HepG2 (cell line): Measurements from ENCODE around the gene FAM20C. TPM values are rescaled to one million over a fixed set of nuclear protein-coding genes. Genes with fewer than 3 reads are reported as not detected.
A peak's percentile ranks its signal among the peaks of the same experiment; 100 is the strongest.

Experiments
- ATAC-seq: fragments of 200-7000 bp; cut with Tn5 transposase; 3 replicates; pipeline ENCODE4 v1.9.1; 2020; ENCODE audit warnings: mild to moderate bottlenecking, moderate library complexity
- BruUV-seq: library from RNA; stranded (reverse); fragments of 400-500 nt; replicated peaks from 2 replicates; lab custom pipeline; 2021; lab: Mats Ljungman, UMichigan
- CTCF ChIA-PET: fragments of 300-600 bp; formaldehyde crosslinking; extraction: SDS; loops from one replicate; lab custom pipeline; 2021; ENCODE audit warnings: low total read pairs, inconsistent platforms, low intra/inter-chr PET ratio; lab: Yijun Ruan, JAX
- POLR2A ChIA-PET: fragments of 350-600 bp; sonication (Branson Sonifier 250); formaldehyde crosslinking; loops from one replicate; lab custom pipeline; 2020; ENCODE audit warnings: antibody characterized with exemption, inconsistent platforms; lab: Yijun Ruan, JAX
- DNase-seq: peaks from one replicate; pipeline ENCODE4 v3.0.0-alpha.2; 2015; ENCODE audit warnings: low spot score
- FAIRE-seq: peaks from 3 replicates; lab custom pipeline; 2011; peaks lifted over from hg19 to GRCh38; lab: Jason Lieb, UNC
- H2AFZ ChIP-seq: one replicate; pipeline ENCODE4 v1.6.1; 2011; ENCODE audit warnings: low read length, inconsistent platforms
- H3K27ac ChIP-seq: fragments of 300-600 bp; 3 replicates; pipeline ENCODE4 v1.8.0; 2011; ENCODE audit warnings: mixed run types, mild to moderate bottlenecking, mixed read lengths, low read length, inconsistent platforms; ENCODE audit not compliant: insufficient read depth; ENCODE audit errors: extremely low read length
- H3K27me3 ChIP-seq, 2 experiments: fragments of 200-600 bp in 1 of 2; 2 replicates in 1 of 2; 3 replicates in 1 of 2; pipeline versions ENCODE4 v1.6.0 to v1.8.0; 2011; ENCODE audit warnings: low read length in 2 of 2, mild to moderate bottlenecking in 2 of 2, moderate library complexity in 2 of 2, inconsistent platforms in 1 of 2; ENCODE audit not compliant: insufficient read depth in 2 of 2, control insufficient read depth in 1 of 2
- H3K36me3 ChIP-seq, 2 experiments: fragments of 200-600 bp in 1 of 2; replicated peaks in 1 of 2; 2 replicates in 1 of 2; 3 replicates in 1 of 2; pipeline versions ENCODE4 v1.5.1 to v1.8.0; 2011; ENCODE audit warnings: low read length in 2 of 2, inconsistent platforms in 1 of 2; ENCODE audit not compliant: insufficient read depth in 2 of 2, control insufficient read depth in 1 of 2
- H3K4me1 ChIP-seq: 2 replicates; pipeline ENCODE4 v1.5.1; 2012; ENCODE audit warnings: low read length, inconsistent platforms; ENCODE audit not compliant: insufficient read depth
- H3K4me2 ChIP-seq: 2 replicates; pipeline ENCODE4 v1.6.0; 2011; ENCODE audit warnings: low read depth, low read length, inconsistent platforms
- H3K4me3 ChIP-seq, 3 experiments: fragments of 200-600 bp in 1 of 3; sonication (generic), shearing (Covaris generic) in 1 of 3; replicated peaks in 1 of 3; 2 replicates each; pipeline ENCODE4 v1.5.1; 2011 to 2016; ENCODE audit warnings: low read length in 3 of 3, inconsistent platforms in 2 of 3, low read depth in 2 of 3, mild to moderate bottlenecking in 2 of 3, control low read depth in 1 of 3, mixed read lengths in 1 of 3; ENCODE audit not compliant: insufficient read depth in 1 of 3
- H3K79me2 ChIP-seq: one replicate; pipeline ENCODE4 v1.6.1; 2011; ENCODE audit warnings: low read length, inconsistent platforms; ENCODE audit not compliant: insufficient read depth
- H3K9ac ChIP-seq: 2 replicates; pipeline ENCODE4 v1.6.0; 2011; ENCODE audit warnings: mild to moderate bottlenecking, low read depth, low read length, inconsistent platforms; ENCODE audit not compliant: insufficient read depth
- H3K9me3 ChIP-seq: 2 replicates; pipeline ENCODE4 v1.5.1; 2012; ENCODE audit warnings: mild to moderate bottlenecking, low read length
- H4K20me1 ChIP-seq: 2 replicates; pipeline ENCODE4 v1.6.0; 2011; ENCODE audit warnings: inconsistent platforms, mild to moderate bottlenecking, low read length, moderate library complexity; ENCODE audit not compliant: insufficient read depth
- AGO2 ChIP-seq: fragments of 200-400 bp; formaldehyde crosslinking; optimal IDR thresholded peaks from 2 replicates; pipeline ENCODE3; 2017; ENCODE audit warnings: mild to moderate bottlenecking, low read depth, low read length, moderate library complexity
- BATF2 ChIP-seq: sonication (generic); formaldehyde crosslinking; IDR thresholded peaks from 2 replicates; pipeline ENCODE4 v1.8.0; 2022; ENCODE audit warnings: mild to moderate bottlenecking, missing genetic modification reagents, moderate library complexity
- HNRNPL ChIP-seq: fragments of 200-400 bp; formaldehyde crosslinking; IDR thresholded peaks from 2 replicates; pipeline ENCODE4 v1.6.1; 2017; ENCODE audit warnings: mild to moderate bottlenecking, low read depth, low read length
- NAIF1 ChIP-seq: sonication (generic); formaldehyde crosslinking; IDR thresholded peaks from 2 replicates; pipeline ENCODE4 v1.5.0; 2020; ENCODE audit warnings: mild to moderate bottlenecking, missing genetic modification reagents, borderline replicate concordance
- NFKB2 ChIP-seq: sonication (generic); formaldehyde crosslinking; IDR thresholded peaks from 2 replicates; pipeline ENCODE4 v1.4.0; 2020; ENCODE audit warnings: missing genetic modification reagents, borderline replicate concordance
- NPAS2 ChIP-seq: sonication (generic); formaldehyde crosslinking; IDR thresholded peaks from 2 replicates; pipeline ENCODE4 v1.8.0; 2022; ENCODE audit warnings: mild to moderate bottlenecking, missing genetic modification reagents, borderline replicate concordance
- PHF21A ChIP-seq: sonication (generic); formaldehyde crosslinking; IDR thresholded peaks from 2 replicates; pipeline ENCODE4 v1.5.0; 2020; ENCODE audit warnings: mild to moderate bottlenecking, missing genetic modification reagents
- PTBP1 ChIP-seq: fragments of 200-400 bp; formaldehyde crosslinking; IDR thresholded peaks from 2 replicates; pipeline ENCODE4 v1.6.1; 2018; ENCODE audit warnings: low read length, low read depth; ENCODE audit not compliant: poor library complexity, severe bottlenecking
- RXRB ChIP-seq: IDR thresholded peaks from 2 replicates; pipeline ENCODE4 v1.6.1; 2016; ENCODE audit warnings: borderline replicate concordance, missing genetic modification reagents, missing compliant biosample characterization
- SSRP1 ChIP-seq: IDR thresholded peaks from 2 replicates; pipeline ENCODE4 v1.6.1; 2016; ENCODE audit warnings: control low read depth
- ZNF329 ChIP-seq: sonication (generic); formaldehyde crosslinking; IDR thresholded peaks from 2 replicates; pipeline ENCODE4 v1.9.0; 2021; ENCODE audit warnings: low read depth, mild to moderate bottlenecking, missing genetic modification reagents
- ZNF567 ChIP-seq: sonication (generic); formaldehyde crosslinking; IDR thresholded peaks from 2 replicates; pipeline ENCODE4 v1.8.1; 2023; ENCODE audit warnings: mild to moderate bottlenecking, missing genetic modification reagents, borderline replicate concordance
- ZNF569 ChIP-seq: sonication (generic); formaldehyde crosslinking; IDR thresholded peaks from 2 replicates; pipeline ENCODE4 v1.5.0; 2020; ENCODE audit warnings: mild to moderate bottlenecking, missing genetic modification reagents, moderate library complexity, borderline replicate concordance
- ZXDC ChIP-seq: sonication (generic); formaldehyde crosslinking; IDR thresholded peaks from 2 replicates; pipeline ENCODE4 v1.5.0; 2020; ENCODE audit warnings: mild to moderate bottlenecking, missing genetic modification reagents
- WGBS: methylation state at CpG from one replicate; pipeline ENCODE4 v1.1.6; 2017; ENCODE audit warnings: low lambda C conversion rate; 5-methylcytosine and 5-hydroxymethylcytosine counted together
- in situ Hi-C: cut with HindIII; loops from 2 replicates; pipeline ENCODE4 v1.10.0; 2017; ENCODE audit warnings: low pct_unique_long_range_greater_than_20kb; ENCODE audit not compliant: extremely low pct_ligation_motif_present
- intact Hi-C: fragments of 100-400 bp; cut with micrococcal nuclease; formaldehyde crosslinking; loops from one replicate; pipeline ENCODE4 v1.10.0; 2022; ENCODE audit not compliant: unreplicated experiment
- polyA plus RNA-seq, 8 experiments: library from polyadenylated mRNA; depleted of rRNA in 3 of 8; stranded (reverse) in 7 of 8; unstranded in 1 of 8; fragments of >200 nt; fragmentation: Illumina TruSeq in 4 of 8; extraction: Trizol in 4 of 8; gene quantifications; 2 replicates each; pipeline versions ENCODE4 v1.2.1 to v1.2.3, GENCODE V29; 2011 to 2016; ENCODE audit warnings: low read depth in 4 of 8, missing spikeins in 1 of 8, mixed read lengths in 1 of 8; ENCODE audit not compliant: insufficient read depth in 1 of 8
- total RNA-seq, 5 experiments: library from RNA; depleted of rRNA; stranded (reverse); fragments of >200 nt; fragmentation: Illumina TruSeq; extraction: Trizol; gene quantifications; 2 replicates each; pipeline ENCODE4 v1.2.3, GENCODE V29; 2016; ENCODE audit warnings: low read depth in 1 of 5

The FAM20C gene
- total and polyA plus RNA-seq, 2 of the 13 experiments (the other 11 are each of a cell fraction or from before 2014, with no cell fraction given), result 11.9 to 19.9 TPM

GRCh38 chr7:248732-249435 is 56.5 kb downstream of the FAM20C start:
- H3K27ac ChIP-seq, result no peak overlapping the region
- intact Hi-C loops, result no loop called here
- CTCF ChIA-PET, result no interaction called here
- H3K9me3 ChIP-seq, result no peaks in the 10 kb centered on the region
- H3K79me2 ChIP-seq, result no peaks in the 10 kb centered on the region
- H3K4me2 ChIP-seq, result no peak overlapping the region
- POLR2A ChIA-PET, result no interaction called here
- no peak overlapping the region for H3K9ac ChIP-seq
- FAIRE-seq, result no peak
- H3K4me1 ChIP-seq, result no peaks in the 10 kb centered on the region
- H3K36me3 ChIP-seq, result peaks cover 20 to 64% of the 10 kb centered on the region in 2 experiments; a peak in 4 of 5 replicates
- in situ Hi-C loops, result no loop called here
- no TSS peak for BruUV-seq
- no peak overlapping the region for H3K4me3 ChIP-seq
- ATAC-seq, result no peak
- no peak for DNase-seq
- H2AFZ ChIP-seq, result no peak overlapping the region
- H4K20me1 ChIP-seq, result no peaks in the 10 kb centered on the region
- H3K27me3 ChIP-seq, result no peaks in the 10 kb centered on the region
- 90% methylated on average over 10 of the region's 20 CpGs for WGBS
- no peak for TF ChIP-seq PTBP1
- no peak for TF ChIP-seq ZNF567 (CRISPR knock-in tag)
- TF ChIP-seq HNRNPL, result peak; percentile 80; the same call in 1 of the 2 replicates
- no peak for TF ChIP-seq ZNF569 (CRISPR knock-in tag)

- H3K79me2 ChIP-seq, result no peaks in the 10 kb centered on the region
- 93% methylated on average over 10 of the region's 12 CpGs for WGBS
- H3K9ac ChIP-seq, result no peak overlapping the region
- in situ Hi-C loops (no loop called here), intact Hi-C loops (no loop called here)
- ChIA-PET POLR2A (no interaction called here), CTCF (no interaction called here)
- no peak overlapping the region for H3K27ac ChIP-seq
- H3K4me1 ChIP-seq, result no peaks in the 10 kb centered on the region
- no peaks in the 10 kb centered on the region for H3K27me3 ChIP-seq
- ATAC-seq, result no peak
- peaks cover 18 to 54% of the 10 kb centered on the region in 2 experiments; a peak in 4 of 5 replicates for H3K36me3 ChIP-seq
- BruUV-seq, result no TSS peak
- no peak overlapping the region for H3K4me3 ChIP-seq
- TF ChIP-seq BATF2 (CRISPR knock-in tag) (no peak), ZNF329 (CRISPR knock-in tag) (no peak), RXRB (CRISPR knock-in tag) (no peak), NFKB2 (CRISPR knock-in tag) (no peak), ZXDC (no peak), NPAS2 (no peak), AGO2 (no peak), PHF21A (no peak), ZNF567 (CRISPR knock-in tag) (no peak), NAIF1 (no peak), SSRP1 (CRISPR knock-in tag) (no peak)
- TF ChIP-seq, all 625 proteins: peak for 0
- no peak for FAIRE-seq
- H4K20me1 ChIP-seq, result no peaks in the 10 kb centered on the region
- H2AFZ ChIP-seq, result no peak overlapping the region
- no peak for DNase-seq
- no peaks in the 10 kb centered on the region for H3K9me3 ChIP-seq
- H3K4me2 ChIP-seq, result no peak overlapping the region
Observed at GRCh38 chr7:249989-250388, 57.6 kb downstream of the FAM20C start.
